ENCODE data around the gene SCN8A. TPM values are rescaled to one million over a fixed set of nuclear protein-coding genes. Genes with fewer than 3 reads are reported as not detected.
"Not testable (repeated sequence)": the region's sequence is repeated elsewhere in the genome, so short reads cannot be mapped to it uniquely, and the experiment has no call there.

Gene SCN8A
- total RNA-seq, 8 experiments from 2014 or later = 4.5 to 35.3 (median 14.4) TPM

- peaks cover 31 to 36% of the 10 kb centered on the region in 2 donors for H3K4me1 ChIP-seq (replicated peaks in 1 of 2)
- no peak for ATAC-seq (replicated peaks in 6 of 8)
- H3K27ac ChIP-seq = no peak overlapping the region
- in situ Hi-C loops (cut with MboI; ENCODE audit: low pct_unique_long_range_greater_than_20kb in 2 of 9, low sequenced_read_pairs in 9 of 9, unreplicated experiment in 9 of 9) = loop anchor here in 1 of 9 experiments (10.0 kb wide), 1 partner anchor 402 kb away; the partner anchor contains the start of gene SLC4A8
- no peak overlapping the region for H3K4me3 ChIP-seq
- 57 to 100% (median 92%) methylated on average over 2 of the region's 4 CpGs; no CpG with 5 or more reads in 7 of the 10 experiments for WGBS, 10 experiments
Observed at GRCh38 chr12:51826881-51827280, 235.8 kb downstream of the SCN8A start.

GRCh38 chr12:51827925-51828818 lies 237.1 kb downstream of the SCN8A start:
- Histone ChIP-seq H3K4me3 (no peak overlapping the region), H3K4me1 (replicated peaks in 1 of 2) (peaks cover 31 to 36% of the 10 kb centered on the region in 2 donors), H3K27ac (peak overlapping the region; percentile 38 to 41)
- in situ Hi-C loops (cut with MboI; ENCODE audit: low pct_unique_long_range_greater_than_20kb in 2 of 9, low sequenced_read_pairs in 9 of 9, unreplicated experiment in 9 of 9) = loop anchor here in 1 of 9 experiments (10.0 kb wide), 1 partner anchor 403 kb away; the partner anchor contains the start of gene SLC4A8
- WGBS, 10 experiments = 56 to 90% (median 74%) methylated on average over 2 to 8 of the region's 11 CpGs; no CpG with 5 or more reads in 3 of the 10 experiments
- ATAC-seq (replicated peaks in 6 of 8) = peak; percentile 23 to 76 (median 57)

- WGBS, 10 experiments = 0% methylated on average over 1 of the region's 5 CpGs; no CpG with 5 or more reads in 9 of the 10 experiments
- Histone ChIP-seq H3K27ac (peak overlapping the region; percentile 41 to 43), H3K4me3 (no peak overlapping the region), H3K4me1 (replicated peaks in 1 of 2) (peaks cover 27 to 36% of the 10 kb centered on the region in 2 donors)
- peak in 5 of 8 experiments; percentile 89 to 92 (median 90) for ATAC-seq (replicated peaks in 6 of 8)
- in situ Hi-C loops (cut with MboI; ENCODE audit: low pct_unique_long_range_greater_than_20kb in 2 of 9, low sequenced_read_pairs in 9 of 9, unreplicated experiment in 9 of 9) = loop anchor here in 1 of 9 experiments (10.0 kb wide), 1 partner anchor 404 kb away; the partner anchor contains the start of gene SLC4A8
Observed at GRCh38 chr12:51829011-51829481, 238.0 kb downstream of the SCN8A start.

- peaks cover 26 to 39% of the 10 kb centered on the region in 2 donors for H3K4me1 ChIP-seq (replicated peaks in 1 of 2)
- 0 to 100% (median 44%) methylated on average over 1 of the region's 1 CpG; no CpG with 5 or more reads in 3 of the 10 experiments for WGBS, 10 experiments
- in situ Hi-C loops (cut with MboI; ENCODE audit: low pct_unique_long_range_greater_than_20kb in 2 of 9, low sequenced_read_pairs in 9 of 9, unreplicated experiment in 9 of 9) = loop anchor here in 1 of 9 experiments (10.0 kb wide), 1 partner anchor 405 kb away; the partner anchor contains the start of gene SLC4A8
- no peak for ATAC-seq (replicated peaks in 6 of 8)
- H3K27ac ChIP-seq = peak overlapping the region; percentile 16 to 43
- no peak overlapping the region for H3K4me3 ChIP-seq
Observed at GRCh38 chr12:51829641-51830040, 238.6 kb downstream of the SCN8A start.

- in situ Hi-C loops (cut with MboI; ENCODE audit: low pct_unique_long_range_greater_than_20kb in 2 of 9, low sequenced_read_pairs in 9 of 9, unreplicated experiment in 9 of 9); H3K27ac ChIP-seq; H3K4me3 ChIP-seq; ATAC-seq (replicated peaks in 6 of 8): not testable (repeated sequence)
- peaks cover 42 to 56% of the 10 kb centered on the region in 2 donors for H3K4me1 ChIP-seq (replicated peaks in 1 of 2)
- WGBS, 10 experiments = 17 to 100% (median 63%) methylated on average over 1 to 5 of the region's 5 CpGs; no CpG with 5 or more reads in 4 of the 10 experiments
Observed at GRCh38 chr12:51831817-51832216, 240.8 kb downstream of the SCN8A start.

- no peak overlapping the region for H3K27ac ChIP-seq
- in situ Hi-C loops (cut with MboI; ENCODE audit: low pct_unique_long_range_greater_than_20kb in 2 of 9, low sequenced_read_pairs in 9 of 9, unreplicated experiment in 9 of 9) = no loop called here
- peaks cover 49 to 57% of the 10 kb centered on the region in 2 donors for H3K4me1 ChIP-seq (replicated peaks in 1 of 2)
- 20 to 93% (median 46%) methylated on average over 1 to 9 of the region's 10 CpGs; no CpG with 5 or more reads in 1 of the 10 experiments for WGBS, 10 experiments
- no peak overlapping the region for H3K4me3 ChIP-seq
- no peak for ATAC-seq (replicated peaks in 6 of 8)
Observed at GRCh38 chr12:51832354-51833107, 241.5 kb downstream of the SCN8A start.

- 47 to 90% (median 64%) methylated on average over 4 to 9 of the region's 12 CpGs; no CpG with 5 or more reads in 1 of the 10 experiments for WGBS, 10 experiments
- no peak overlapping the region for H3K27ac ChIP-seq
- in situ Hi-C loops (cut with MboI; ENCODE audit: low pct_unique_long_range_greater_than_20kb in 2 of 9, low sequenced_read_pairs in 9 of 9, unreplicated experiment in 9 of 9) = no loop called here
- no peak for ATAC-seq (replicated peaks in 6 of 8)
- H3K4me3 ChIP-seq = no peak overlapping the region
- H3K4me1 ChIP-seq (replicated peaks in 1 of 2) = peaks cover 49 to 57% of the 10 kb centered on the region in 2 donors
Observed at GRCh38 chr12:51833448-51834227, 242.6 kb downstream of the SCN8A start.

- in situ Hi-C loops (cut with MboI; ENCODE audit: low pct_unique_long_range_greater_than_20kb in 2 of 9, low sequenced_read_pairs in 9 of 9, unreplicated experiment in 9 of 9) = no loop called here
- Histone ChIP-seq H3K27ac (no peak overlapping the region), H3K4me1 (replicated peaks in 1 of 2) (peaks cover 51 to 59% of the 10 kb centered on the region in 2 donors), H3K4me3 (no peak overlapping the region)
- 73 to 100% methylated on average over 2 to 3 of the region's 11 CpGs; no CpG with 5 or more reads in 8 of the 10 experiments for WGBS, 10 experiments
- ATAC-seq (replicated peaks in 6 of 8) = no peak
Observed at GRCh38 chr12:51834411-51834810, 243.4 kb downstream of the SCN8A start.

GRCh38 chr12:51836041-51836826 lies 245.2 kb downstream of the SCN8A start:
- Histone ChIP-seq H3K4me3 (no peak overlapping the region), H3K27ac (peak overlapping the region; percentile 79 to 81), H3K4me1 (replicated peaks in 1 of 2) (peaks cover 56 to 67% of the 10 kb centered on the region in 2 donors)
- WGBS, 10 experiments = 0 to 100% (median 65%) methylated on average over 1 to 2 of the region's 13 CpGs; no CpG with 5 or more reads in 6 of the 10 experiments
- peak; percentile 49 to 96 (median 68) for ATAC-seq (replicated peaks in 6 of 8)
- in situ Hi-C loops (cut with MboI; ENCODE audit: low pct_unique_long_range_greater_than_20kb in 2 of 9, low sequenced_read_pairs in 9 of 9, unreplicated experiment in 9 of 9) = no loop called here

- Histone ChIP-seq H3K27ac (peak overlapping the region; percentile 79 to 81), H3K4me3 (no peak overlapping the region), H3K4me1 (replicated peaks in 1 of 2) (peaks cover 56 to 67% of the 10 kb centered on the region in 2 donors)
- in situ Hi-C loops (cut with MboI; ENCODE audit: low pct_unique_long_range_greater_than_20kb in 2 of 9, low sequenced_read_pairs in 9 of 9, unreplicated experiment in 9 of 9) = no loop called here
- ATAC-seq (replicated peaks in 6 of 8) = peak in 6 of 8 experiments; percentile 21 to 64 (median 46)
- WGBS, 10 experiments = 10 to 14% methylated on average over 1 to 2 of the region's 6 CpGs; no CpG with 5 or more reads in 8 of the 10 experiments
Observed at GRCh38 chr12:51836827-51837173, 245.8 kb downstream of the SCN8A start.

- WGBS, 10 experiments = 0 to 20% methylated on average over 1 to 2 of the region's 7 CpGs; no CpG with 5 or more reads in 8 of the 10 experiments
- peak overlapping the region; percentile 79 to 81 for H3K27ac ChIP-seq
- H3K4me3 ChIP-seq = no peak overlapping the region
- ATAC-seq (replicated peaks in 6 of 8) = peak in 2 of 8 experiments; percentile 2 to 13
- in situ Hi-C loops (cut with MboI; ENCODE audit: low pct_unique_long_range_greater_than_20kb in 2 of 9, low sequenced_read_pairs in 9 of 9, unreplicated experiment in 9 of 9) = no loop called here
- H3K4me1 ChIP-seq (replicated peaks in 1 of 2) = peaks cover 60 to 71% of the 10 kb centered on the region in 2 donors
Observed at GRCh38 chr12:51837286-51837685, 246.3 kb downstream of the SCN8A start.
